PC-3 (cell line): ENCODE data around the gene KDR. TPM values are rescaled to one million over a fixed set of nuclear protein-coding genes. Genes with fewer than 3 reads are reported as not detected.

Source experiments
- ATAC-seq: fragments of 200-7000 bp; cut with Tn5 transposase; 2 replicates; pipeline ENCODE4 v1.9.1; 2020; ENCODE audit warnings: mild to moderate bottlenecking, moderate library complexity
- BruUV-seq: library from RNA; stranded (reverse); fragments of 400-500 nt; replicated peaks from 2 replicates; lab custom pipeline; 2021; lab: Mats Ljungman, UMichigan
- CTCF ChIA-PET: fragments of 300-600 bp; sonication (Branson Sonifier 250); formaldehyde crosslinking; loops from one replicate; lab custom pipeline; 2022; ENCODE audit warnings: antibody characterized with exemption; lab: Charles Lee
- POLR2A ChIA-PET: fragments of 300-600 bp; sonication (Branson Sonifier 250); formaldehyde crosslinking; loops from one replicate; lab custom pipeline; 2022; ENCODE audit warnings: antibody characterized with exemption; ENCODE audit not compliant: unreplicated experiment; lab: Charles Lee
- DNase-seq: peaks from one replicate; pipeline ENCODE4 v3.0.0-alpha.2; 2015
- H2AFZ ChIP-seq: fragments of 300-600 bp; sonication (generic); 2 replicates; pipeline ENCODE4 v1.6.0; 2016; ENCODE audit warnings: antibody characterized with exemption, low read length
- H3F3A ChIP-seq: fragments of 300-600 bp; sonication (generic); one replicate; pipeline ENCODE4 v1.6.0; 2017; ENCODE audit warnings: antibody characterized with exemption, low read length, control low read depth, mild to moderate bottlenecking; ENCODE audit not compliant: unreplicated experiment
- H3K27ac ChIP-seq: fragments of 300-600 bp; sonication (generic); 2 replicates; pipeline ENCODE4 v1.5.1; 2016; ENCODE audit warnings: mild to moderate bottlenecking, low read length
- H3K27me3 ChIP-seq: fragments of 300-600 bp; sonication (generic); 2 replicates; pipeline ENCODE4 v1.6.1; 2016; ENCODE audit warnings: low read length, mixed read lengths
- H3K36me3 ChIP-seq: fragments of 300-600 bp; sonication (generic); 2 replicates; pipeline ENCODE4 v1.6.1; 2016; ENCODE audit warnings: low read depth, mixed run types, low read length, mixed read lengths
- H3K4me1 ChIP-seq: fragments of 300-600 bp; sonication (generic); 2 replicates; pipeline ENCODE4 v1.5.1; 2016; ENCODE audit warnings: low read length; ENCODE audit not compliant: insufficient read depth
- H3K4me2 ChIP-seq: fragments of 300-600 bp; sonication (generic); 2 replicates; pipeline ENCODE4 v1.6.0; 2016; ENCODE audit warnings: low read length
- H3K4me3 ChIP-seq: fragments of 300-600 bp; sonication (generic); 2 replicates; pipeline ENCODE4 v1.5.1; 2016; ENCODE audit warnings: mild to moderate bottlenecking, low read length, mixed read lengths
- H3K79me2 ChIP-seq: fragments of 300-600 bp; sonication (generic); 2 replicates; pipeline ENCODE4 v1.6.1; 2017; ENCODE audit warnings: low read length, mixed read lengths
- H3K9ac ChIP-seq: fragments of 300-600 bp; sonication (generic); 2 replicates; pipeline ENCODE4 v1.6.0; 2016; ENCODE audit warnings: mild to moderate bottlenecking, low read length
- H3K9me2 ChIP-seq: fragments of 300-600 bp; sonication (generic); replicated peaks from 2 replicates; pipeline ENCODE4 v1.6.1; 2016; ENCODE audit warnings: mixed run types, low read length, mixed read lengths
- H3K9me3 ChIP-seq: fragments of 300-600 bp; sonication (generic); 2 replicates; pipeline ENCODE4 v1.6.1; 2016; ENCODE audit warnings: low read length, mixed read lengths
- H4K20me1 ChIP-seq: fragments of 300-600 bp; sonication (generic); 2 replicates; pipeline ENCODE4 v1.6.1; 2016; ENCODE audit warnings: low read length, mixed read lengths
- EZH2 ChIP-seq: fragments of 300-600 bp; sonication (generic); IDR thresholded peaks from one replicate; pipeline ENCODE4 v1.6.1; 2017; ENCODE audit warnings: antibody characterized with exemption, mild to moderate bottlenecking, low read length; ENCODE audit not compliant: unreplicated experiment
- EZH2phosphoT487 ChIP-seq: fragments of 300-600 bp; sonication (generic); IDR thresholded peaks from 2 replicates; pipeline ENCODE4 v1.6.1; 2018; ENCODE audit warnings: mild to moderate bottlenecking, antibody characterized with exemption, low read length, borderline replicate concordance
- intact Hi-C: fragments of 100-400 bp; cut with micrococcal nuclease; formaldehyde crosslinking; loops from 2 replicates; pipeline ENCODE4 v1.9.0; 2023
- total RNA-seq: library from RNA; depleted of rRNA; stranded (reverse); fragments of >200 nt; gene quantifications from 2 replicates; pipeline ENCODE4 v1.2.3, GENCODE V29; 2014
- TF ChIP-seq, protein P1 (sequence below): fragments of 300-600 bp; sonication (generic); conservative IDR thresholded peaks from 2 replicates; pipeline ENCODE4 v1.5.1; 2017; ENCODE audit warnings: antibody characterized with exemption, low read depth, mild to moderate bottlenecking, low read length

Gene KDR
- total RNA-seq, 1 experiment from 2014 or later, result 0.66 TPM

DNA sequence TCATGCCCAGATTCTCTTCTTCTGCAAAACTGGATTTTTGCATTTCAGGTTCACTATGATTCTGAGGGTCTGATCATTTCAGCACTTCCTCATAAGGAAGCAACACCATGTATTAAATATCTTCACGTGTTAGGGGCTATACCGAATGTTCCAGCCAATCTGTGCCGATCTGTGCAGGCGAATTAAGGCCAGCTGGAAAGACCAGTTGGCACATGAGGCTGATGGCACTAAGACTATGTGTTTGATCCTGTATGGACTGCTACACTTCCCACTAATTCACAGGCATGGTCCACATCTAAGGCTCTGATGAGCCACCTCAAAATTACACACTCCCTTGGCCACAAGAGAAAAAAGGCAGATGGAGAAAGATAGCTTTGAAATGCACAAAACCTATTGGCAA lies 28.8 kb downstream of the KDR start:
- H3K79me2 ChIP-seq, result no peaks in the 10 kb centered on the region
- POLR2A ChIA-PET, result no interaction called here
- H2AFZ ChIP-seq, result no peak overlapping the region
- no peaks in the 10 kb centered on the region for H4K20me1 ChIP-seq
- no peak overlapping the region for H3K9ac ChIP-seq
- 0 out of 2 replicates have a peak, but pooled peaks cover 4% of the 10 kb centered on the region for H3K27me3 ChIP-seq
- H3K9me2 ChIP-seq, result no peaks in the 10 kb centered on the region
- CTCF ChIA-PET, result interaction anchor here (0.6 kb wide), 1 partner anchor 229 kb away, joined by 3 read pairs; no protein-coding TSS in a partner anchor
- TF ChIP-seq EZH2phosphoT487, result no peak
- TF ChIP-seq EZH2, result no peak
- TF ChIP-seq, protein P1, sequence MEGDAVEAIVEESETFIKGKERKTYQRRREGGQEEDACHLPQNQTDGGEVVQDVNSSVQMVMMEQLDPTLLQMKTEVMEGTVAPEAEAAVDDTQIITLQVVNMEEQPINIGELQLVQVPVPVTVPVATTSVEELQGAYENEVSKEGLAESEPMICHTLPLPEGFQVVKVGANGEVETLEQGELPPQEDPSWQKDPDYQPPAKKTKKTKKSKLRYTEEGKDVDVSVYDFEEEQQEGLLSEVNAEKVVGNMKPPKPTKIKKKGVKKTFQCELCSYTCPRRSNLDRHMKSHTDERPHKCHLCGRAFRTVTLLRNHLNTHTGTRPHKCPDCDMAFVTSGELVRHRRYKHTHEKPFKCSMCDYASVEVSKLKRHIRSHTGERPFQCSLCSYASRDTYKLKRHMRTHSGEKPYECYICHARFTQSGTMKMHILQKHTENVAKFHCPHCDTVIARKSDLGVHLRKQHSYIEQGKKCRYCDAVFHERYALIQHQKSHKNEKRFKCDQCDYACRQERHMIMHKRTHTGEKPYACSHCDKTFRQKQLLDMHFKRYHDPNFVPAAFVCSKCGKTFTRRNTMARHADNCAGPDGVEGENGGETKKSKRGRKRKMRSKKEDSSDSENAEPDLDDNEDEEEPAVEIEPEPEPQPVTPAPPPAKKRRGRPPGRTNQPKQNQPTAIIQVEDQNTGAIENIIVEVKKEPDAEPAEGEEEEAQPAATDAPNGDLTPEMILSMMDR, result no peak
- intact Hi-C loops, result no loop called here
- no peaks in the 10 kb centered on the region for H3K9me3 ChIP-seq
- no TSS peak for BruUV-seq
- H3K4me3 ChIP-seq, result no peak overlapping the region
- H3K4me2 ChIP-seq, result no peak overlapping the region
- no peaks in the 10 kb centered on the region for H3K4me1 ChIP-seq
- ATAC-seq (no peak), DNase-seq (no peak)
- H3K36me3 ChIP-seq, result no peaks in the 10 kb centered on the region
- no peaks in the 10 kb centered on the region for H3F3A ChIP-seq
- H3K27ac ChIP-seq, result no peak overlapping the region

DNA sequence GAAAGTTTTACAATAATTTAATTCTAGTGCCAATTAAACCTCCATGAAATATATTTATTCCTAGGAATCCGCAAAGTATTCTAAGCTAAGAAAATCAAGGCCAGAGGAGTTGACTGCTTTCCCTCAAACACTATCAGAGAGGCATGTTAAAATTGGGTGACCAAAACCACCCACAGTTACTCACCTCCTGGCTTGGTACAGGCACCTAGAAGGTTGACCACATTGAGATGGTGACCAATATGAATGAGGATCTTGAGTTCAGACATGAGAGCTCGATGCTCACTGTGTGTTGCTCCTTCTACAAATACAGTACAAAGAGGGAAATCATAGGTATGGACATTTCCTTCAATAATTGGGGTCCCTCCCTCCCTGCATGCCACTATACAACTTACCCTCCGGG lies 29.4 kb downstream of the KDR start:
- CTCF ChIA-PET, result no interaction called here
- intact Hi-C loops, result no loop called here

DNA sequence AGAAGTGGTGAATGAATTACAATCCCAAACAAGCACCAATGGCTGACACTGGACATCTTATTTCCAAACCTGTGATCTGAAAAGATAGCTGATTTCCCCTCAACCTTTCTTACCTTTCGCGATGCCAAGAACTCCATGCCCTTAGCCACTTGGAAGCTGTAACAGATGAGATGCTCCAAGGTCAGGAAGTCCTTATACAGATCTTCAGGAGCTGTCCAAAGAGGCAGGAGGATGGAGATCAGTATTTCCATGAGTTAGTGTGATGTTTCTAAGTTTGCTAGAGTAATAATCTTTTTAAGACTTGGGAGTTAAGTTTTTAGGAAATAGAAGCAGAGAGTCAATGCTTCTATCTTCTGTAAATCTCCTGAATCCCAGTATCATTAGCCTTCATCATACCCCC lies 32.9 kb downstream of the KDR start:
- BruUV-seq, result no TSS peak
- ATAC-seq (no peak), DNase-seq (no peak)
- Histone ChIP-seq H4K20me1 (no peaks in the 10 kb centered on the region), H3K27ac (no peak overlapping the region), H3K4me2 (no peak overlapping the region), H3F3A (no peaks in the 10 kb centered on the region), H3K27me3 (peaks cover 7% of the 10 kb centered on the region; the same call in 1 of the 2 replicates), H3K79me2 (no peaks in the 10 kb centered on the region), H3K4me1 (no peaks in the 10 kb centered on the region), H3K36me3 (no peaks in the 10 kb centered on the region), H3K9ac (no peak overlapping the region), H2AFZ (no peak overlapping the region), H3K9me3 (no peaks in the 10 kb centered on the region), H3K9me2 (no peaks in the 10 kb centered on the region), H3K4me3 (no peak overlapping the region)
- TF ChIP-seq, protein P1, result no peak
- TF ChIP-seq EZH2phosphoT487 (no peak), EZH2 (no peak)
- ChIA-PET POLR2A (no interaction called here), CTCF (no interaction called here)
- intact Hi-C loops, result no loop called here

More for the DNA sequence above, 29.4 kb downstream of the KDR start:
- POLR2A ChIA-PET, result no interaction called here
- Histone ChIP-seq H3K4me2 (no peak overlapping the region), H3K36me3 (no peaks in the 10 kb centered on the region), H3F3A (no peaks in the 10 kb centered on the region), H4K20me1 (no peaks in the 10 kb centered on the region), H3K79me2 (no peaks in the 10 kb centered on the region), H3K4me1 (no peaks in the 10 kb centered on the region), H3K27ac (no peak overlapping the region), H3K9me3 (no peaks in the 10 kb centered on the region), H3K27me3 (0 out of 2 replicates have a peak, but pooled peaks cover 4% of the 10 kb centered on the region), H3K4me3 (no peak overlapping the region), H3K9me2 (no peaks in the 10 kb centered on the region), H3K9ac (no peak overlapping the region), H2AFZ (no peak overlapping the region)
- TF ChIP-seq, protein P1, result no peak
- TF ChIP-seq EZH2 (no peak), EZH2phosphoT487 (no peak)
- no peak for ATAC-seq
- DNase-seq, result no peak
- no TSS peak for BruUV-seq
